Transverse colon (tissue), 4 donors: ENCODE measurements around the gene ZFAND4. TPM values are rescaled to one million over a fixed set of nuclear protein-coding genes. Genes with fewer than 3 reads are reported as not detected.
A peak's percentile ranks its signal among the peaks of the same experiment; 100 is the strongest.
"Not testable (repeated sequence)": the region's sequence is repeated elsewhere in the genome, so short reads cannot be mapped to it uniquely, and the experiment has no call there.

Source experiments
- DNase-seq: peaks from one replicate; pipeline ENCODE4 v3.0.0-alpha.2; 2019
- H3K27ac ChIP-seq, 4 donors: fragments of 200-600 bp; sonication (generic); 2 replicates each; pipeline ENCODE4 v1.5.1; 2016 to 2018; ENCODE audit warnings: inconsistent platforms in 4 of 4
- H3K27me3 ChIP-seq: fragments of 200-600 bp; sonication (generic); 2 replicates; pipeline ENCODE4 v1.5.1; 2017; ENCODE audit warnings: inconsistent platforms
- H3K36me3 ChIP-seq, 4 donors: fragments of 200-600 bp; sonication (generic); 2 replicates each; pipeline ENCODE4 v1.5.1; 2017 to 2019; ENCODE audit warnings: inconsistent platforms in 4 of 4
- H3K4me1 ChIP-seq, 4 donors: fragments of 200-600 bp; sonication (generic); 2 replicates each; pipeline ENCODE4 v1.5.1; 2017 to 2020; ENCODE audit warnings: inconsistent platforms in 4 of 4
- H3K4me3 ChIP-seq, 4 donors: fragments of 200-600 bp; sonication (generic); 1 replicate in 1 of 4; 2 replicates in 3 of 4; pipeline versions ENCODE4 v1.5.1 to v1.6.1; 2017 to 2019; ENCODE audit warnings: inconsistent platforms in 4 of 4
- H3K9me3 ChIP-seq, 2 donors: fragments of 200-600 bp; sonication (generic); 2 replicates each; pipeline ENCODE4 v1.5.1; 2017 to 2019; ENCODE audit warnings: inconsistent platforms in 2 of 2
- EP300 ChIP-seq: sonication (generic); formaldehyde crosslinking; IDR thresholded peaks from one replicate; pipeline ENCODE4 v1.6.1; 2017; ENCODE audit warnings: antibody characterized with exemption, low read depth
- POLR2A ChIP-seq: fragments of 450-650 bp; IDR thresholded peaks from one replicate; pipeline ENCODE4 v1.6.1; 2016; ENCODE audit warnings: antibody characterized with exemption, mild to moderate bottlenecking, moderate library complexity
- POLR2AphosphoS5 ChIP-seq, 3 donors: sonication (generic); formaldehyde crosslinking; IDR thresholded peaks; one replicate each; pipeline ENCODE4 v1.6.1; 2016; ENCODE audit warnings: antibody characterized with exemption in 3 of 3
- WGBS, 2 donors: methylation state at CpG; one replicate each; pipeline ENCODE4 v1.1.5; 2018; ENCODE audit warnings: low coverage in 1 of 2; 5-methylcytosine and 5-hydroxymethylcytosine counted together
- in situ Hi-C, 4 donors: fragments of 200-750 bp; cut with MboI; loops; one replicate each; pipeline versions ENCODE4 v1.15.0 to v1.15.1; 2017; ENCODE audit warnings: low sequenced_read_pairs in 3 of 4, low pct_ligation_motif_present in 1 of 4, low pct_unique_long_range_greater_than_20kb in 1 of 4
- intact Hi-C: fragments of 100-400 bp; cut with DNase I; formaldehyde crosslinking; loops from one replicate; pipeline ENCODE4 v1.15.1; 2023; ENCODE audit warnings: low total_unique reads
- total RNA-seq, 4 donors: library from RNA; depleted of rRNA; stranded (reverse); fragments of >200 nt; gene quantifications; one replicate each; pipeline ENCODE4 v1.1.0, GENCODE V29; 2016
- TF ChIP-seq, protein P1 (sequence below), 5 experiments: fragments of 200-600 bp in 3 of 5; fragments of 450-650 bp in 2 of 5; sonication (generic) in 3 of 5; IDR thresholded peaks; 1 replicate in 2 of 5; 2 replicates in 3 of 5; pipeline ENCODE4 v1.5.1; 2016 to 2017; ENCODE audit warnings: antibody characterized with exemption in 5 of 5, inconsistent platforms in 3 of 5, mild to moderate bottlenecking in 2 of 5, moderate library complexity in 1 of 5

The ZFAND4 gene
- total RNA-seq, 4 donors from 2014 or later, result 9.0 to 34.4 (median 21.4) TPM

GRCh38 chr10:45675388-45675787 is 2.8 kb upstream of the ZFAND4 start:
- Histone ChIP-seq H3K36me3 (no peaks in the 10 kb centered on the region), H3K27ac (no peak overlapping the region), H3K27me3 (no peaks in the 10 kb centered on the region), H3K4me1 (peaks cover 0 to 16% (median 3%) of the 10 kb centered on the region in 4 donors), H3K9me3 (no peaks in the 10 kb centered on the region), H3K4me3 (no peak overlapping the region)
- intact Hi-C loops, result no loop called here
- TF ChIP-seq POLR2AphosphoS5 (IDR thresholded peaks at IDR 0.05), result no peak
- no peak for TF ChIP-seq POLR2A
- no peak for TF ChIP-seq EP300
- TF ChIP-seq, protein P1, sequence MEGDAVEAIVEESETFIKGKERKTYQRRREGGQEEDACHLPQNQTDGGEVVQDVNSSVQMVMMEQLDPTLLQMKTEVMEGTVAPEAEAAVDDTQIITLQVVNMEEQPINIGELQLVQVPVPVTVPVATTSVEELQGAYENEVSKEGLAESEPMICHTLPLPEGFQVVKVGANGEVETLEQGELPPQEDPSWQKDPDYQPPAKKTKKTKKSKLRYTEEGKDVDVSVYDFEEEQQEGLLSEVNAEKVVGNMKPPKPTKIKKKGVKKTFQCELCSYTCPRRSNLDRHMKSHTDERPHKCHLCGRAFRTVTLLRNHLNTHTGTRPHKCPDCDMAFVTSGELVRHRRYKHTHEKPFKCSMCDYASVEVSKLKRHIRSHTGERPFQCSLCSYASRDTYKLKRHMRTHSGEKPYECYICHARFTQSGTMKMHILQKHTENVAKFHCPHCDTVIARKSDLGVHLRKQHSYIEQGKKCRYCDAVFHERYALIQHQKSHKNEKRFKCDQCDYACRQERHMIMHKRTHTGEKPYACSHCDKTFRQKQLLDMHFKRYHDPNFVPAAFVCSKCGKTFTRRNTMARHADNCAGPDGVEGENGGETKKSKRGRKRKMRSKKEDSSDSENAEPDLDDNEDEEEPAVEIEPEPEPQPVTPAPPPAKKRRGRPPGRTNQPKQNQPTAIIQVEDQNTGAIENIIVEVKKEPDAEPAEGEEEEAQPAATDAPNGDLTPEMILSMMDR (IDR thresholded peaks at IDR 0.05), result no peak
- WGBS, 2 donors, result 79 to 86% methylated on average over 7 to 8 of the region's 8 CpGs
- in situ Hi-C loops, result no loop called here
- no peak for DNase-seq

GRCh38 chr10:45673074-45673648 is 589 bp upstream of the ZFAND4 start:
- intact Hi-C loops, result no loop called here
- WGBS, 2 donors, result 52 to 73% methylated on average over 6 to 19 of the region's 19 CpGs
- peak; percentile 23 for DNase-seq
- in situ Hi-C loops, result loop anchor here in 2 of 4 donors (25.0 kb wide), 2 partner anchors 211 to 436 kb away; no protein-coding TSS in a partner anchor
- Histone ChIP-seq H3K9me3 (no peaks in the 10 kb centered on the region), H3K27me3 (no peaks in the 10 kb centered on the region), H3K4me3 (peak overlapping the region; percentile 28 to 75 (median 57)), H3K36me3 (no peaks in the 10 kb centered on the region), H3K4me1 (peaks cover 0 to 16% (median 3%) of the 10 kb centered on the region in 4 donors), H3K27ac (peak overlapping the region; percentile 88 to 93 (median 89))
- TF ChIP-seq, protein P1 (IDR thresholded peaks at IDR 0.05), result no peak
- TF ChIP-seq EP300 (no peak), POLR2A (no peak), POLR2AphosphoS5 (IDR thresholded peaks at IDR 0.05) (no peak)

DNA sequence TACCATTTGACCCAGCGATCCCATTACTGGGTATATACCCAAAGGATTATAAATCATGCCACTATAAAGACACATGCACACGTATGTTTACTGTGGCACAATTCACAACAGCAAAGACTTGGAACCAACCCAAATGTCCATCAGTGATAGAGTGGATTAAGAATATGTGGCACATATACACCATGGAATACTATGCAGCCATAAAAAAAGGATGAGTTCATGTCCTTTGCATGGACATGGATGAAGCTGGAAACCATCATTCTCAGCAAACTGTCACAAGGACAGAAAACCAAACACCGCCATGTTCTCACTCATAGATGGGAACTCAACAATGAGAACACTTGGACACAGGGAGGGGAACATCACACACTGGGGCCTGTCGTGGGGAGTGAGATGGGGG is 1.3 kb downstream of the ZFAND4 start:
- H3K27ac ChIP-seq, intact Hi-C loops, DNase-seq, H3K36me3 ChIP-seq, H3K9me3 ChIP-seq, H3K27me3 ChIP-seq: not testable (repeated sequence)
- in situ Hi-C loops, result loop anchor here in 2 of 4 donors (25.0 kb wide), 2 partner anchors 209 to 434 kb away; no protein-coding TSS in a partner anchor
- H3K4me1 ChIP-seq, result peaks cover 0 to 16% (median 3%) of the 10 kb centered on the region in 4 donors
- 90 to 100% methylated on average over 3 to 4 of the region's 4 CpGs for WGBS, 2 donors
- peak overlapping the region in 1 of 4 donors; percentile 71 for H3K4me3 ChIP-seq

DNA sequence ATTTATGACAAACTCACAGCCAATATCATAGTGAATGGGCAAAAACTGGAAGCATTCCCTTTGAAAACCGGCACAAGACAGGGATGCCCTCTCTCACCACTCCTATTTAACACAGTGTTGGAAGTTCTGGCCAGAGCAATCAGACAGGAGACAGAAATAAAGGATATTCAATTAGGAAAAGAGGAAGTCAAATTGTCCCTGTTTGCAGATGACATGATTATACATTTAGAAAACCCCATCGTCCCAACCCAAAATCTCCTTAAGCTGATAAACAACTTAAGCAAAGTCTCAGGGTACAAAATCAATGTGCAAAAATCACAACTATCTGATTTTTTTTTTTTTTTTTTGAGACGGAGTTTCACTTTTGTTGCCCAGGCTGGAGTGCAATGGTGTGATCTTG is 2.7 kb downstream of the ZFAND4 start:
- in situ Hi-C loops, result loop anchor here in 3 of 4 donors (10.0 to 25.0 kb wide), 3 partner anchors 195 to 433 kb away; no protein-coding TSS in a partner anchor
- H3K4me3 ChIP-seq, H3K27me3 ChIP-seq, H3K9me3 ChIP-seq, H3K27ac ChIP-seq, DNase-seq, H3K36me3 ChIP-seq, intact Hi-C loops: not testable (repeated sequence)
- WGBS, 2 donors, result 82 to 96% methylated on average over 3 of the region's 3 CpGs
- peaks cover 0 to 16% (median 3%) of the 10 kb centered on the region in 4 donors for H3K4me1 ChIP-seq

DNA sequence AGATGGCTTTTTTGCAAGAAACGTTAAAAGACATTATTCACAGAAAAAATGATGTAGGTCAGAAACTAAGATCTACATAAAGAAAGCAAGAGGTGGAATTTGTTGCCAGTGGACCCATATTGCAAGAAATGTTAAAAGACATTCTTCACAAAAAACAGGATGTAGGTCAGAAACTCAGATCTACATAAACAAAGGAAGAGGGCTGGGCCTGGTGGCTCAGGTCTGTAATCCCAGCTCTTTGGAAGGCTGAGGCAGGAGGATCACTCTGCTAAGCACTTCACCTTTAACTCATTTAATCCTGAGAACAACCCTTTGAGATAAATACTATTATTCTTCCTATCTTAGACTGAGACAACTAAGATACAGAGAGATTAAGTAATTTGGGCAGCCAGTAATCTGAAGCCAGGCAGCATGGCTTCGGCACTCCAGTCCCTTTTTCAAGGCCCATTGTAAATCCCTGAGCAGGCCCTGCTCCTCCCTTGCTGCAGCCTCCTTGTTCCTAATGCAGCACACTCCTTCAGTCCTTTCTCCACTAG is 11.6 kb downstream of the ZFAND4 start:
- no peaks in the 10 kb centered on the region for H3K4me1 ChIP-seq
- peaks cover 0 to 3% of the 10 kb centered on the region in 2 donors for H3K9me3 ChIP-seq
- H3K4me3 ChIP-seq, result no peak overlapping the region
- WGBS, 2 donors, result 93 to 100% methylated on average over 2 of the region's 2 CpGs
- intact Hi-C loops, result no loop called here
- in situ Hi-C loops, result loop anchor here in 3 of 4 donors (10.0 to 25.0 kb wide), 3 partner anchors 186 to 424 kb away; no protein-coding TSS in a partner anchor
- H3K27me3 ChIP-seq, result no peaks in the 10 kb centered on the region
- no peak for DNase-seq
- H3K36me3 ChIP-seq, result peaks cover 0 to 5% (median 0%) of the 10 kb centered on the region in 4 donors
- TF ChIP-seq POLR2A (no peak), EP300 (no peak), POLR2AphosphoS5 (IDR thresholded peaks at IDR 0.05) (no peak)
- TF ChIP-seq, protein P1 (IDR thresholded peaks at IDR 0.05), result no peak
- no peak overlapping the region for H3K27ac ChIP-seq
